ENCODE measurements around the gene ARMC9.

The ARMC9 gene

GRCh38 chr2:231380307-231380706, 181.9 kb downstream of the ARMC9 start:
- in situ Hi-C loops (cut with MboI; ENCODE audit: low pct_unique_long_range_greater_than_20kb, low sequenced_read_pairs, unreplicated experiment): no loop called here
- TF ChIP-seq CTCF (IDR thresholded peaks at IDR 0.05; ENCODE audit: extremely low read depth, insufficient read depth, missing control alignments): no peak
- no peak for DNase-seq (ENCODE audit: low spot score)

GRCh38 chr2:231380991-231381847, 182.8 kb downstream of the ARMC9 start:
- in situ Hi-C loops (cut with MboI; ENCODE audit: low pct_unique_long_range_greater_than_20kb, low sequenced_read_pairs, unreplicated experiment): no loop called here
- no peak for DNase-seq (ENCODE audit: low spot score)
- no peak for TF ChIP-seq CTCF (IDR thresholded peaks at IDR 0.05; ENCODE audit: extremely low read depth, insufficient read depth, missing control alignments)

GRCh38 chr2:231382116-231382515, 183.7 kb downstream of the ARMC9 start:
- no peak for TF ChIP-seq CTCF (IDR thresholded peaks at IDR 0.05; ENCODE audit: extremely low read depth, insufficient read depth, missing control alignments)
- DNase-seq (ENCODE audit: low spot score): no peak
- in situ Hi-C loops (cut with MboI; ENCODE audit: low pct_unique_long_range_greater_than_20kb, low sequenced_read_pairs, unreplicated experiment): no loop called here

GRCh38 chr2:231383416-231384108, 185.1 kb downstream of the ARMC9 start:
- no peak for TF ChIP-seq CTCF (IDR thresholded peaks at IDR 0.05; ENCODE audit: extremely low read depth, insufficient read depth, missing control alignments)
- DNase-seq (ENCODE audit: low spot score): no peak
- in situ Hi-C loops (cut with MboI; ENCODE audit: low pct_unique_long_range_greater_than_20kb, low sequenced_read_pairs, unreplicated experiment): no loop called here

GRCh38 chr2:231384109-231384435, 185.6 kb downstream of the ARMC9 start:
- in situ Hi-C loops (cut with MboI; ENCODE audit: low pct_unique_long_range_greater_than_20kb, low sequenced_read_pairs, unreplicated experiment): no loop called here
- no peak for DNase-seq (ENCODE audit: low spot score)
- no peak for TF ChIP-seq CTCF (IDR thresholded peaks at IDR 0.05; ENCODE audit: extremely low read depth, insufficient read depth, missing control alignments)

- in situ Hi-C loops (cut with MboI; ENCODE audit: low pct_unique_long_range_greater_than_20kb, low sequenced_read_pairs, unreplicated experiment): no loop called here
- no peak for TF ChIP-seq CTCF (IDR thresholded peaks at IDR 0.05; ENCODE audit: extremely low read depth, insufficient read depth, missing control alignments)
- no peak for DNase-seq (ENCODE audit: low spot score)
Observed at GRCh38 chr2:231384970-231385369, 186.5 kb downstream of the ARMC9 start.
